ENCODE data around the gene HOXD9.

The HOXD9 gene

GRCh38 chr2:176127774-176128072, 5.2 kb downstream of the HOXD9 start:
- H3K9ac ChIP-seq (ENCODE audit: low read length) = no peak overlapping the region
- H2BK120ac ChIP-seq (ENCODE audit: insufficient read depth, low read length, poor library complexity) = no peak overlapping the region
- peaks cover 6% of the 10 kb centered on the region for H3K9me3 ChIP-seq (ENCODE audit: insufficient read depth, low read depth, low read length)
- no peak overlapping the region for H2BK12ac ChIP-seq (ENCODE audit: low read length)
- no peak overlapping the region for H4K12ac ChIP-seq (ENCODE audit: low read depth, low read length)
- peaks cover 77% of the 10 kb centered on the region for H3K27me3 ChIP-seq (ENCODE audit: insufficient read depth, low read length)
- no peak overlapping the region for H3K23ac ChIP-seq (ENCODE audit: low read length)
- H3K4me1 ChIP-seq (ENCODE audit: control insufficient read depth in 1 of 2, insufficient read depth in 2 of 2, low read length in 2 of 2) = peaks cover 12 to 19% of the 10 kb centered on the region in 2 experiments
- H3K18ac ChIP-seq (ENCODE audit: low read length) = no peak overlapping the region
- H3K4me2 ChIP-seq (ENCODE audit: low read length) = no peak overlapping the region
- H2AK5ac ChIP-seq (ENCODE audit: low read length) = no peak overlapping the region
- H4K91ac ChIP-seq (ENCODE audit: low read depth, low read length) = no peak overlapping the region
- H3K36me3 ChIP-seq (ENCODE audit: control insufficient read depth in 1 of 2, insufficient read depth in 2 of 2, low read length in 2 of 2) = no peaks in the 10 kb centered on the region
- H3K4me3 ChIP-seq (ENCODE audit: low read depth, low read length) = no peak overlapping the region
- no peak overlapping the region for H3K4ac ChIP-seq (ENCODE audit: low read depth, low read length)
- no peak overlapping the region for H2BK5ac ChIP-seq (ENCODE audit: low read depth, low read length, poor library complexity)
- no peak overlapping the region for H3K14ac ChIP-seq (ENCODE audit: low read length)
- no peaks in the 10 kb centered on the region for H3K79me1 ChIP-seq (ENCODE audit: low read length)
- no CpG with 5 or more reads among the region's 4 CpGs for WGBS (ENCODE audit: extremely low coverage, insufficient coverage, insufficient read length)
- DNase-seq = no peak
- H3K79me2 ChIP-seq (ENCODE audit: control insufficient read depth, insufficient read depth, low read length, poor library complexity) = no peaks in the 10 kb centered on the region
- H2AFZ ChIP-seq (ENCODE audit: insufficient read depth, low read length, poor library complexity) = no peak overlapping the region
- H3K27ac ChIP-seq (ENCODE audit: low read depth, low read length) = no peak overlapping the region
- no peak overlapping the region for H4K8ac ChIP-seq (ENCODE audit: low read depth, low read length)

GRCh38 chr2:176128172-176128981, 5.9 kb downstream of the HOXD9 start:
- Histone ChIP-seq H4K12ac (ENCODE audit: low read depth, low read length) (no peak overlapping the region), H3K79me2 (ENCODE audit: control insufficient read depth, insufficient read depth, low read length, poor library complexity) (no peaks in the 10 kb centered on the region), H3K9me3 (ENCODE audit: insufficient read depth, low read depth, low read length) (peaks cover 4% of the 10 kb centered on the region), H2AK5ac (ENCODE audit: low read length) (no peak overlapping the region), H4K91ac (ENCODE audit: low read depth, low read length) (no peak overlapping the region), H3K9ac (ENCODE audit: low read length) (no peak overlapping the region), H2AFZ (ENCODE audit: insufficient read depth, low read length, poor library complexity) (no peak overlapping the region), H3K4me2 (ENCODE audit: low read length) (peak overlapping the region; percentile 43), H3K4me1 (ENCODE audit: control insufficient read depth in 1 of 2, insufficient read depth in 2 of 2, low read length in 2 of 2) (peaks cover 9 to 17% of the 10 kb centered on the region in 2 experiments), H3K23ac (ENCODE audit: low read length) (no peak overlapping the region), H3K79me1 (ENCODE audit: low read length) (no peaks in the 10 kb centered on the region), H3K4ac (ENCODE audit: low read depth, low read length) (no peak overlapping the region), H3K4me3 (ENCODE audit: low read depth, low read length) (no peak overlapping the region), H2BK120ac (ENCODE audit: insufficient read depth, low read length, poor library complexity) (no peak overlapping the region), H3K14ac (ENCODE audit: low read length) (no peak overlapping the region), H2BK12ac (ENCODE audit: low read length) (no peak overlapping the region), H4K8ac (ENCODE audit: low read depth, low read length) (no peak overlapping the region), H3K27me3 (ENCODE audit: insufficient read depth, low read length) (peaks cover 75% of the 10 kb centered on the region), H3K18ac (ENCODE audit: low read length) (no peak overlapping the region), H2BK5ac (ENCODE audit: low read depth, low read length, poor library complexity) (no peak overlapping the region), H3K27ac (ENCODE audit: low read depth, low read length) (no peak overlapping the region), H3K36me3 (ENCODE audit: control insufficient read depth in 1 of 2, insufficient read depth in 2 of 2, low read length in 2 of 2) (no peaks in the 10 kb centered on the region)
- no peak for DNase-seq
- whole genome bisulfite sequencing (ENCODE audit: extremely low coverage, insufficient coverage, insufficient read length) = no CpG with 5 or more reads among the region's 49 CpGs

- Histone ChIP-seq H3K36me3 (ENCODE audit: control insufficient read depth in 1 of 2, insufficient read depth in 2 of 2, low read length in 2 of 2) (no peaks in the 10 kb centered on the region), H4K91ac (ENCODE audit: low read depth, low read length) (no peak within 1 kb of the TSS), H3K4me1 (ENCODE audit: control insufficient read depth in 1 of 2, insufficient read depth in 2 of 2, low read length in 2 of 2) (peaks cover 9 to 17% of the 10 kb centered on the region in 2 experiments), H3K79me2 (ENCODE audit: control insufficient read depth, insufficient read depth, low read length, poor library complexity) (no peaks in the 10 kb centered on the region), H3K4me2 (ENCODE audit: low read length) (peak within 1 kb of the TSS; percentile 84), H3K14ac (ENCODE audit: low read length) (no peak within 1 kb of the TSS), H3K27ac (ENCODE audit: low read depth, low read length) (no peak within 1 kb of the TSS), H3K79me1 (ENCODE audit: low read length) (no peaks in the 10 kb centered on the region), H3K4ac (ENCODE audit: low read depth, low read length) (no peak within 1 kb of the TSS), H2BK5ac (ENCODE audit: low read depth, low read length, poor library complexity) (no peak within 1 kb of the TSS), H2AFZ (ENCODE audit: insufficient read depth, low read length, poor library complexity) (peak within 1 kb of the TSS; percentile 49), H4K8ac (ENCODE audit: low read depth, low read length) (no peak within 1 kb of the TSS), H2BK12ac (ENCODE audit: low read length) (no peak within 1 kb of the TSS), H3K4me3 (ENCODE audit: low read depth, low read length) (peak within 1 kb of the TSS; percentile 46), H3K9me3 (ENCODE audit: insufficient read depth, low read depth, low read length) (peaks cover 4% of the 10 kb centered on the region), H2AK5ac (ENCODE audit: low read length) (no peak within 1 kb of the TSS), H2BK120ac (ENCODE audit: insufficient read depth, low read length, poor library complexity) (no peak within 1 kb of the TSS), H3K9ac (ENCODE audit: low read length) (no peak within 1 kb of the TSS), H4K12ac (ENCODE audit: low read depth, low read length) (no peak within 1 kb of the TSS), H3K18ac (ENCODE audit: low read length) (no peak within 1 kb of the TSS), H3K23ac (ENCODE audit: low read length) (no peak within 1 kb of the TSS), H3K27me3 (ENCODE audit: insufficient read depth, low read length) (peaks cover 76% of the 10 kb centered on the region)
- peak in 1 of 2 donors; percentile 24 for DNase-seq
- WGBS (ENCODE audit: extremely low coverage, insufficient coverage, insufficient read length) = no CpG with 5 or more reads among the region's 64 CpGs
These were observed 6.7 kb downstream of the HOXD9 start, which contains the start of gene HOXD8 for GRCh38 chr2:176128982-176129796. TSS of gene HOXD8 (plus strand) at chr2:176129705. CDS start at chr2:176130367, 662 bp downstream.

GRCh38 chr2:176129813-176130146, 7.3 kb downstream of the HOXD9 start:
- no peak overlapping the region for H3K9ac ChIP-seq (ENCODE audit: low read length)
- H3K27me3 ChIP-seq (ENCODE audit: insufficient read depth, low read length) = peaks cover 76% of the 10 kb centered on the region
- no peak overlapping the region for H4K12ac ChIP-seq (ENCODE audit: low read depth, low read length)
- WGBS (ENCODE audit: extremely low coverage, insufficient coverage, insufficient read length) = no CpG with 5 or more reads among the region's 43 CpGs
- H2BK120ac ChIP-seq (ENCODE audit: insufficient read depth, low read length, poor library complexity) = no peak overlapping the region
- H4K8ac ChIP-seq (ENCODE audit: low read depth, low read length) = no peak overlapping the region
- H2BK12ac ChIP-seq (ENCODE audit: low read length) = no peak overlapping the region
- H3K4me2 ChIP-seq (ENCODE audit: low read length) = peak overlapping the region; percentile 84
- H3K14ac ChIP-seq (ENCODE audit: low read length) = no peak overlapping the region
- peak overlapping the region; percentile 46 for H3K4me3 ChIP-seq (ENCODE audit: low read depth, low read length)
- peak overlapping the region; percentile 49 for H2AFZ ChIP-seq (ENCODE audit: insufficient read depth, low read length, poor library complexity)
- H3K79me1 ChIP-seq (ENCODE audit: low read length) = no peaks in the 10 kb centered on the region
- H4K91ac ChIP-seq (ENCODE audit: low read depth, low read length) = no peak overlapping the region
- no peak overlapping the region for H2BK5ac ChIP-seq (ENCODE audit: low read depth, low read length, poor library complexity)
- no peak overlapping the region for H2AK5ac ChIP-seq (ENCODE audit: low read length)
- no peak for DNase-seq
- H3K27ac ChIP-seq (ENCODE audit: low read depth, low read length) = no peak overlapping the region
- no peak overlapping the region for H3K18ac ChIP-seq (ENCODE audit: low read length)
- peaks cover 9 to 17% of the 10 kb centered on the region in 2 experiments for H3K4me1 ChIP-seq (ENCODE audit: control insufficient read depth in 1 of 2, insufficient read depth in 2 of 2, low read length in 2 of 2)
- H3K36me3 ChIP-seq (ENCODE audit: control insufficient read depth in 1 of 2, insufficient read depth in 2 of 2, low read length in 2 of 2) = no peaks in the 10 kb centered on the region
- no peaks in the 10 kb centered on the region for H3K79me2 ChIP-seq (ENCODE audit: control insufficient read depth, insufficient read depth, low read length, poor library complexity)
- no peak overlapping the region for H3K4ac ChIP-seq (ENCODE audit: low read depth, low read length)
- H3K9me3 ChIP-seq (ENCODE audit: insufficient read depth, low read depth, low read length) = peaks cover 4% of the 10 kb centered on the region
- H3K23ac ChIP-seq (ENCODE audit: low read length) = no peak overlapping the region

All from trophoblast cell (in vitro differentiated cells and primary cell).